GM11168 (cell line): Measurements from ENCODE around the gene ACMSD.
"Not testable (repeated sequence)": the region's sequence is repeated elsewhere in the genome, so short reads cannot be mapped to it uniquely, and the experiment has no call there.

Source experiments
- in situ Hi-C: fragments of 300-500 bp; cut with MboI; formaldehyde crosslinking; loops from one replicate; pipeline ENCODE4 v1.12.0; 2022; ENCODE audit warnings: low sequenced_read_pairs; ENCODE audit not compliant: unreplicated experiment

Gene ACMSD

DNA sequence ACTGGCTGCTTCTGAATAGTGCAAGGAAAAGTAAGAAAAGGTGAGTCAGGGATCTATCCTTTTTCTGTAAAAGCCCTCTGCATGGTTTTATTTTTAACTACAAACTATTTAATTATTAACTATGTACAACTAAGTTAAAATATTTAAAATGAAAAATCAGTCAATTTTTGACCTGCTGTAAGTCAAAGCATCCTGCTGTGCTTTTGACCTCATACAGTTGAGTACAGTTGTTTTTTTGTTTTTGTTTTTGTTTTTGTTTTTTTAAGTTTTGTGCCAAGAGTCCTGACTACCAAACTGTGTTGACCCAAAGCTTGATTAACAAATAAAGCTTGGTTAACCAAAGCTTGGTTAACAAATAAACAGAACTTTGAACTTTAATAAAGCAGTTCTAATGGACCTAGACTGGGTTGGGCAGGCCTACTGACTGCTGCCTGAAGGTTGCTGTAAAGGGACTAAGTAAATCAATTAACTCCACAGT lies at the start of gene ACMSD:
TSS of gene ACMSD (plus strand) at position 474 of the 478 bp plus-strand sequence. CDS start 67 bp downstream, outside the sequence.
- in situ Hi-C loops, result no loop called here

DNA sequence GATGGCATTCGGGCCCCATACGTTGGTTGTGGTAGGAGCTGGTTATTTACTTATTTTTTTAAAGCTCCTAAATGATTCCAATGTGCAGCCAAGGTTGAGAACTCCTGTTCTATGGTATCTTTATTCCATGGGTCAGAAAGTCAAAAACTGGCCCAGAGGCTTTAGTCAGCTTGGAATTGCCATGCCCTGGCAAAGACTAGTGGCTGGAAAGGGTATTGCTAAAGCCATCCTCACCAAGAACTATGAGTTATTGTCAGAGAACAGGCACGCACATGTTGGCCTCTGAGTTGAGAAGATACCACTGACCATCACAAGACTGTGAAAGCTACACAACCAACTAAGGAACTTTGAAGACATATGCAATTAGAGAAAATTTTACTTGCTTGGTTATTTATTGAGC lies 47.9 kb upstream of the ACMSD start:
- in situ Hi-C loops, result no loop called here

DNA sequence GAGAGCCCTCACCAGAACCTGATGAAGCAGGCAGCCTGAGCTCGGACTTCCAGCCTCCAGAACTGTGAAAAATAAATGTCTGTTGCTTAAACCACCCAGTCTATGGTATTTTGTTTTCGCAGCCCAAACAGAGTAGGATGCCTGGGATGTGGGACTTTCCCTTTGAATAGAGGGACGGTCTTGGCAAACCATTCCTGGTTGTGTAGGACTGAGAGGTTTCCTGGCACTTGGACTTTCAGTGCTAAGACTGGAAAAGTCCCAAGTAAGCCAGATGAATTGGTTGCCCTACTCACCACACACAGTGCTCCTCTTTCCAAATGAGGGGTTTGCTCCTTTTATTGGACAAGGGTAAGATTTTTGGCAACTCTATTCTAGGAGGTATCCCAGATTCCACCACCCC lies 46.8 kb upstream of the ACMSD start:
- in situ Hi-C loops, result no loop called here

DNA sequence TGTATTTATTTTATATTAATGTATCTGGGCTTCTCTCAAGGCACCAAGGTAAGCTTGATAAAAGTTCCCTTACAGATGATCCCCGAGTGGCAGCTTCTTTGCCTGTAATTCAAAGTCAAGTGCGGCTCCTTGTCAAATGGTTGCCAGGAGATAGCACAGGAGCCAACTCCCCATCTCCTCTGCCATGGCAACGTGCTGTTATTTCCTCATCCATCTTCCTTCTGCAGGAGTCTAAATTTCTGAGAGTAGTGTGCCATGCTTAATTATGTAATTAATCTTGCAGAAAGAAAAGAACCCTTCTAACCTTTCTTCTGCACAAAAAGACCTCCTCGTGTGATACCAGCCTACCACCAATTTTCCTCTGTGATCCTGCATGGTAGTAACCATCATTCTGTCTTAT lies 46.2 kb upstream of the ACMSD start:
- in situ Hi-C loops, result no loop called here

DNA sequence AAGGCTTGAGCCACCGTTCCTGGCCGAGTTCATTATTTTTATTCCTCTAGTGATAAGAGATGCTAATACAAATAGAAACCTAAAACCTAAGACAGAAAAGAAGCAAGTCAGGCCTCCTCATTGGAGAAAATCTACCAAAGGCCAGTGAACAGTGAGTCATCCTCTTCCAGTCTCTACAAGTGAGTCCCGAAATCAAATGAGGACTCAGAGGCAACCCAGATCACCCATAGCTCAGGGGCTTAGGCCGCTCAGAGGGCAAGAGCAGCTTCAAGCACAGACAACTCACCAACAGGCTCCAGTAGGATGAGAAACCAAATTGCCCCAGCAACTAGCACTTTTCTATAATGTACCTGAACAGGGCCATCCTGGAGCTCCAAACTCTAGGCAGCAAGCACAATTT lies 42.7 kb upstream of the ACMSD start:
- in situ Hi-C loops, result no loop called here

DNA sequence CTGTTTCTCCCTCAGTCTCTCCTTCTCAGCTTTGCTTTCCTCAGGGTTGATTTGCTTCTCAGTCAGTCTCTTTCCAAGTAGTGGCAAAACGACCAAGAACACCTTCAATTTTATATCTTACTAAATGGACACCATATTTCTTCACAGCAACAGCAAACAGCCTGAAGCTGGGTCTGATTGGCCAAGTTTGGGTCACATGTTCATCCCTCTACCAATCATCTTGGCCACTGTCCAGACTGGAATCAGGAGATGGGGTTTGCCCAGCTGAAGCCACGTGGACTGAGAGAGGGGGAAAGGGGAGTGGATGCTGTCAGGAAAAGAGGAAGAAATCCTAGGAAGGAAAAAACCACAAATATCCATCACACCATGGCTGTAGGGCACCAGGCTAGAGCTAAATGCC lies 42.0 kb upstream of the ACMSD start:
- in situ Hi-C loops, result no loop called here

DNA sequence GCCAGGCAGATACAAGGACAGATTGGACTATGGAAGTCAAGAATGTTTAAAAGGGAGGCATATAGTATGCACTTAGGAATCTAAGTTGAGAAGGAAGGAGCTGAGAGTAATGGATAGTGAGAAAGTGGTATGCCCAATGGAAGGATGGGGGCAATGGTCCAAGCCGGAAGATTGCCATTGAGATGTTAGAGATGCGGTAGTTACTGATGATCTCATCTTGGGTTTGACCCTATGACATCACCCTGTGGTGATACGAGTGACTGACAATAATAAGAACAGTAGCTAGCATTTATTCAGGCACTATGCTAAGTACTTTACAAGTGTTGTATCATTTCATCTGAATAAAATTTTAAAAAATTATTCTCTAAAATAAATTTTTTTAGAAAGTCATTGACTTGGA lies 38.5 kb upstream of the ACMSD start:
- in situ Hi-C loops, result no loop called here

DNA sequence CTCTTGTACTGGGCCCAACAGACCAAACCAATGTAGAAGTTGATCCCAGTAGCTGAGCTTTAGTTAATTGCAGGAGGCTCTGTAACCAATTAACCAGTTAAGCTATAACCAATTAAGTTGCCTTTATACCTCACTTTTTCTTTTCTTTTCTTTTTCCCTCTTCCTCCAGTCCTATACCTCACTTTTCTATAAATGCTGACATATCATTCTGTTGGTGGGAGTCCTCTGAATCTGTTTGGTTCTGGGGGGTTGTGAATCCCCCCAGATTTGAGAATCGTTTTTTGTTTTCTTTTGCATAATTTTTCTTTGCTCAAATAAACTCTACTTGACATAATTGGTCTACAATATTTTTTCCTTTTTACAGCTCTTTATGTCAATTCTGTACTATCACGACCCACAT lies 38.1 kb upstream of the ACMSD start:
- in situ Hi-C loops, result no loop called here

DNA sequence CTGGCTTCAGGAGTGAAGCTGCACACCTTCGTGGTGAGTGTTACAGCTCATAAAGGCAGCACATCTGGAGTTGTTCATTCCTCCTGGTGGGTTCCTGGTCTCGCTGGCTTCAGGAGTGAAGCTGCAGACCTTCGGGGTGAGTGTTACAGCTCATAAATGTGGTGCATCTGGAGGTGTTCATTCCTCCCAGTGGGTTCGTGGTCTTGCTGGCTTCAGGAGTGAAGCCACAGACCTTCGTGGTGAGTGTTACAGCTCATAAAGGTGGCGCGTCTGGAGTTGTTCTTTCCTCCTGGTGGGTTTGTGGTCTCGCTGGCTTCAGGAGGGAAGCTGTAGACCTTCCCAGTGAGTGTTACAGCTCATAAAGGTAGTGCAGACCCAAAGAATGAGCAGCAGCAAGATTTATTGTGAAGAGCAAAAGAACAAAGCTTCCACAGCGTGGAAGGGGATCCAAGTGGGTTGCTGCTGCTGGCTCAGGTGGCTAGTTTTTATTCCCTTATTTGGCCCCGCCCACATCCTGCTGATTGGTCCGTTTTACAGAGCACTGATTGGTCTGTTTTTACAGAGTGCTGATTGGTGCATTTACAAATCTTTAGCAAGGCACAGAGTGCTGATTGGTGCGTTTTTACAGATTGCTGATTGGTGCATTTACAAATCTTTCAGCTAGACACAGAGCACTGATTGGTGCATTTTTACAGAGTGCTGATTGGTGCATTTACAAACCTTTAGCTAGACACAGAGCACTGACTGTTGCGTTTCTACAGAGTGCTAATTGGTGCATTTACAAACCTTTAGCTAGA lies 34.6 kb upstream of the ACMSD start:
- in situ Hi-C loops, result not testable (repeated sequence)

DNA sequence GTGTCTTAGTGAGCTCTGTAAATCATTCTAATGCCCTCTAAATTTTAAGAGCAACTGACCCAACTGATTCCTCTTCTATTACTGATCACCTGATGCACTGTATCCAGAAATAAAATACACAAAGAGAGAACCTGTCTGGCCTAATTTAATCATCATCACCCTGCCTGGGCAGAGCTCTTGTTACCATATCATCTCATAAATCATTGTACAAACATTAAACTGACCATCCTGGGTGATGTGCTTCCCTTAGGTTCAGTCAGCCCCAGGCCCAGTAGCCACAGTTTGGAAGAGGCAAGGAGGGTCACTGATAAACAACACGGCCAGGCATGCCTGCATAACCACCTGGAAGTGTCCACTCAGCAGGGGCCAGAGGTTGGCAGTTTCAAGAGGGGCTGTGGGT lies 22.7 kb upstream of the ACMSD start:
- in situ Hi-C loops, result no loop called here

DNA sequence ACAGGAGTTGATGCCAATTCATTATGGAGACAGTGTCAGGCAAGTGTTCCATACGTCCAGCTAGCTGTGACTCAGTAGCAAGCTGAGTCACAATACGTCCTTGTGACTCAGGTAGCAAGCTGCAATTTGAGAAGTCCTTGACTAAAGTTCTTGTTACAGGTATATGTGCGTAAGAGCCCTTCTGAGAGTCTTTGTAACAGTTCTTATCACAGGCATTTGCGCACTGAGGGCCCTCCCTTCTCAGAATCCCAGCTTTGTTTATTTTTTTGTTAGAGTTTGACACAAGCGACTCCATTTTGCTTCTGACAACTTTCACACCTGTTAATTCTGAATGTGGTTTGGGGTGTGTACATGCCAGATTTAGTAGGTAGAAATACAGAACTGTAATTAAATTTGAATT lies 20.1 kb upstream of the ACMSD start:
- in situ Hi-C loops, result no loop called here

DNA sequence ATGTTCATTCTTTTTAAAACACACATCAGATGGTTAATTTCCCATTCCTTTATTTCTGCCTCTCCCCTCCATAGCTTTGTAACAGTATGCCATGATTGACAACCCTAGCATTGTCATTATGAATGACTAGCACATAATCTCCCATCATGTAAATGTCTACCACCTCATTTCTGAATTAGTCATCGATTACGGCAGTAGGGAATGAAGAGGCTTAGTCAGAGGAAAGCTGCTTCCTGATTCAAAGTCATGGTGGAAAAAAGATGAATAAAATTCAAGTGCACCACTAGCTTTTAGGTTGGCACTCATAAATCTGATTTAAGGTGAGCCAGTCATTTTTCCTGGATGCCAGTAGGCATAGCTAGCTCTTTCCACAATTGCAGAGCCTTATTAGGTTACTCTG lies 19.1 kb upstream of the ACMSD start:
- in situ Hi-C loops, result no loop called here

DNA sequence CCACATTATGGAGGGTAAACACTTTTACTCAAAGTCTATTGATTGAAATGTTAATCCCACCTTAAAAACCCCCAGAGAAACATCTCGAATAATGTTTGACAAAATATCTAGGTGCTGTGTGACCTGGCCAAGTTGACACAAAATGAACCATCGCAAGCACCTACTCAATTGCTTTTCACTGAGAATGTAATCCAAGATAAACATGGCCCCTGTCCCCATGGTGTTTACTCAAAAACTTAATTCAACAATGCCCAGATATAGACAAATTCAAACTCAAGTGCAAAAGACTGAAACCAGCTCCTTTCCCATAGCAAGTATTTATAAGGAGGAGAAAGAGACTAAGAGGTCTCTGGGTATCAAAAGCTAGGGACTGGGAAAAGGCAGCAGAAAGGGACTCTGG lies 15.0 kb upstream of the ACMSD start:
- in situ Hi-C loops, result no loop called here

DNA sequence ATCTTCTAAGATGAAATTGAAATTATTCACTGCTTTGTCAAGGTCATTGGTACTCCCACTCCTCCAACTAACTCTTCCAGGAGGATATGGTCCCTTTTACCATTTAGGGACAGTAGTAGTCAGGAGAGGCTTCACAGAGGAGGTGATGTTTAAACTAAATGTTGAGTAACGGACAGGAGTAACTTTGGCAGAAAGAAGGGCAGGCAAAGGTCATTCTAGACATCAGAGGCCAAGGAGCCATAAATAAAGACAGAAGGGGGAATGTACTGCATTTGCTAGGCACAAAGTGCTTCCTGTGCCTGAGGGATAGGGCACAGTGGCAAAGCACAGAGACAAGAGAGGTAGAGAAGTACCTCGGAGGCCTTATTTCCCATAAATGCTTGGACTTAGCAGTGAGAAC lies 14.6 kb upstream of the ACMSD start:
- in situ Hi-C loops, result no loop called here

DNA sequence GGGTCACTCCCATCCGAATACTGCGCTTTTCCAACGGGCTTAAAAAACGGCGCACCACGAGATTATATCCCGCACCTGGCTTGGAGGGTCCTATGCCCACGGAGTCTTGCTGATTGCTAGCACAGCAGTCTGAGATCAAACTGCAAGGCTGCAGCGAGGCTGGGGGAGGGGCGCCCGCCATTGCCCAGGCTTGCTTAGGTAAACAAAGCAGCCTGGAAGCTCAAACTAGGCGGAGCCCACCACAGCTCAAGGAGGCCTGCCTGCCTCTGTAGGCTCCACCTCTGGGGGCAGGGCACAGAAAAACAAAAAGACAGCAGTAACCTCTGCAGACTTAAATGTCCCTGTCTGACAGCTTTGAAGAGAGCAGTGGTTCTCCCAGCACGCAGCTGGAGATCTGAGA lies 12.7 kb upstream of the ACMSD start:
- in situ Hi-C loops, result not testable (repeated sequence)

DNA sequence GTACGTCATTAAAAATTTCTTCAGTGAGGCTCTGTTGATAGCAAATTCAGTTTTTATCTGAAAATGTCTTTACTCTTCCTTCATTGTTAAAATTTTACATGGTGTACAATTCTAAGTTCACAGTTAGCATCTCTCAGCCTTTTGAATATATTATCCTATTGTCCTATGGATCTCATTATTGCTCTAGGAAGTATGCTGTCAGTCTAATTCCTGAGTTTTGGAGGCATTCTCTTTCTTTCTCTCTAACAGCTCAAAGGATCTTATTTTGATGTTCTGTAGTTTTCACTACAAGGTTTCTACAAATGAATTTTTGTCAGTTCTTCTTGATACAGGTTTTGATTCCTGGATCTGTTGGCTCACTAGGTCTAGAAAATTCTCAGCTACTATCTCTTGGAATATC lies 2.9 kb upstream of the ACMSD start:
- in situ Hi-C loops, result no loop called here

DNA sequence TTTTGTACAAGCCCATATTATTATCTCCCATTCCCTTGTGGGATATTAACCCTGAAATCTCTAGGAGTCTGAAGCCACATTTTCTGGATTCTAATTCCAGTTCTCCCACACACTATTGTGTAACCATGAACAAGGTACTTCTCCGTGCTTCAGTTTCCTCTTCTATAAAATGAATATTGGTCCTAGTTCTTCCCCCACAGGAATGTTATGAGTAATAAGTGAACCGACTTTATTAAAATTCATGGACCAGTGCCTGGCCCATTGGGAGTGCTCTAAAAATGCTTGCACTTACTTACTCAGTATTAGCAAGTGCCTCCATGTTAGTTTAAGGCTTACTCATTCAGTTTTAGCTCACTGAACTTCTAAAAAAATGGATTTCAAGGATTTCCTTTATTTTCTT lies 1.4 kb upstream of the ACMSD start:
- in situ Hi-C loops, result no loop called here

DNA sequence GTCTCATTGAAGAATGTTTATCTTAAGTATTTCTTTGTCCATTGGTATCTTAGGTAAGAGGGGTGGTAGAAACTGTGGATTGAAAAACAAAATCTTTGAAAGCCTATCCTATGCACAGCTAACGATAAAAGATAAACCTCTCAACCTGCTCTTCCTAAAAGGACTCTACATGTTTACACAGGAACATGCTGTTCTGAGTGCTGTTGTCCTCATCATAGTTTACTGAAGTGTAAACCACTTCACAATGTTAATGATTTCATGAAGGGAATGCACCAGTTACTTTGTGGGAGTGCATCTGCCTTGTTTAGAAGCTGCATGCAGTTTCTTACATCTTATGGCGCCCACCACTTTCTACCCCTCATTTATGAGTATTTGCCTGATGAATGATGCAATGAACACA lies 1.2 kb downstream of the ACMSD start:
- in situ Hi-C loops, result no loop called here

DNA sequence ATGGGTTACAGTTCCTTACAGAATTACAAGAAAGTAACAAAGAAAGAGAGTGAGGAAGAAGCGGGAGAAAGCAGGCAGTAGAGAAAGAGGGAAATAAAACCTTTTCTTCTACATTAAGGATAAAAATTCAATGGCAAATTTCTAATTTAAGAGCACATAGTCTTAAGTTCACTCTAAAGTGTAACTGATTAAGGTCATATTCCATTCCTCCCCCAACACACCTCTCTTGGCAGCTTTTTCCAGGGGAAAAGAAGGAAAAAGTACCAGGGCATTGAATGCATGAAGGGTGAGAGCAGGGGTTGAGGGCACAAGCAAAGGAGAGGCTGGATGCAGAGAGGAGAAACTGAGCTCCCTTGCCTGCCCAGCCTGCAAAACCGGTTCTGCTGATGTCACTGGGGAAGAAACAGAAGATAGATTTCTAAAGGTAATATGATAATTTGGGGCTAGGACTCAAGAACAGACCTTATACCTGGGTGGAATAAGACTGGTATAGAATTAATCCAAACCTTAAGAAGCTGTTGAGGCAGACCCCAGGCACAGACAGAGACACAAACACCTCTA lies 4.6 kb downstream of the ACMSD start:
- in situ Hi-C loops, result no loop called here

DNA sequence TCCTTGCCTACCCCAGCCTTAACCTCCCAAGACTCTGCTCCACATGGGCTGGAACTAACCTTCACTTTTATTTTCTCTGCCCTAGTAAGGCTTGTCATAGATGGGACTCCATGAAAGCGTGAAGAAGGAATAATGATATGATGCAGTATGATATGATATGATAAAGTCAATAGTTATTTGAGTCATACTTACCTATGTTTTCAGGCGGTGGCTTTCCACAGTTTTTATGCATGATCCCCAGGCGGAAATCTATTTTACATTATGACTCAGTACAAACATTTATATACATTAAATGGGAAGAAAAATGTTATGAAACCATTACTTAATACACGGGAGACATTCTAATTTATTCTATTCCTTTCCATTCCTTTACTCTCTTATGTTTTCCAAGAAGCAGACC lies 5.6 kb downstream of the ACMSD start:
- in situ Hi-C loops, result no loop called here

DNA sequence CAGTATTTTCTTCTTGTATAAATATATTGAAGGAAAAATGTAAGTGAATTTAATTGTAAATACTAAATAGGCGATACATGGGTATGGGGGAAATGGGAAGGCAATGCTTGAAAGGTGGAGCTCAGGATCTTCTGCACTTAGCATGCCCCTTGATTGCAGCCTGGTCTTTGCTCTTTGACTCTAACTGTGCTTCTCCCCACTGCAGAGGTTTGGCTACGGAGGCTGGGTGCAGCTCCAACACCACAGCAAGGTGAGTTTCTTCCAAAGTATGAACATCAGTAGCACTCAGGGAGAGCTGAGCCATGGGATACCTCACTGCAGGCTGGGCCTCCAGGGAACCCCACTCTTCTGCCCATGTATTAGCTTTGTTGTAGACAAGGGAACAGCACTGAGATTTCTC lies 6.6 kb downstream of the ACMSD start:
- in situ Hi-C loops, result no loop called here

DNA sequence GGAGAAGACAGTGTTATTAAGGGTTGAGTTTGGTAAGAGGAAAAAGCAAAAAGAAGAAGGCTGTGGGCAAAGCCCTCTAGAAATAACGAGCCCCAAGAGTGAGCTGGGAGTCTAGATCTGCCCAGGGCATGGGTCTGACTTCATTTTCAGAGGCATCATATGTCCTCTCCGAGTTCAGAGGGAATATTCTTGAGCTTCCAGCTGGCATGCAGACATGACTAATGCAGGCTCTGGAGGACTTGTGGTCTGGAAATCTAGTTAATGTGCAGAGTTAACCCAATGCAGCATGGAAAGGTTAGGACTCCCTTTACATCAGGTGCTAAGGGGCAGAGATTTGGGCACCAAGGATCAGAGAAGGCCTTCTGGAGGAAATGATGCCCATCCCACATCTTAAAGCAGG lies 7.3 kb downstream of the ACMSD start:
- in situ Hi-C loops, result no loop called here
